Measurements from ENCODE around the gene PRELID1. TPM values are rescaled to one million over a fixed set of nuclear protein-coding genes. Genes with fewer than 3 reads are reported as not detected.

PRELID1 gene
- total RNA-seq, 2 donors from 2014 or later, result 63.3 to 91.8 TPM

- WGBS, 2 donors, result 84 to 91% methylated on average over 1 of the region's 1 CpG
- no peaks in the 10 kb centered on the region for H3K9me3 ChIP-seq
- peaks cover 11 to 12% of the 10 kb centered on the region in 2 donors for H3K36me3 ChIP-seq (replicated peaks in 1 of 2; ENCODE audit: insufficient read depth in 1 of 2, low read depth in 2 of 2)
- no peak for ATAC-seq
- TF ChIP-seq POLR2A (IDR thresholded peaks at IDR 0.05) (no peak), CTCF (IDR thresholded peaks at IDR 0.05) (no peak)
- H3K4me1 ChIP-seq, result peaks cover 12% of the 10 kb centered on the region
- H3K4me3 ChIP-seq, result no peak overlapping the region
- no peaks in the 10 kb centered on the region for H3K27me3 ChIP-seq
- intact Hi-C loops (cut with DNase I), result no loop called here
- no peak for DNase-seq
- no peak overlapping the region for H3K27ac ChIP-seq
Observed at GRCh38 chr5:177264178-177264577, 39.4 kb upstream of the PRELID1 start.

GRCh38 chr5:177265395-177265794 lies 38.2 kb upstream of the PRELID1 start:
- DNase-seq (no peak), ATAC-seq (no peak)
- no peak overlapping the region for H3K4me3 ChIP-seq
- H3K9me3 ChIP-seq, result no peaks in the 10 kb centered on the region
- intact Hi-C loops (cut with DNase I), result no loop called here
- peaks cover 24% of the 10 kb centered on the region for H3K4me1 ChIP-seq
- TF ChIP-seq CTCF (IDR thresholded peaks at IDR 0.05), result no peak
- no peak for TF ChIP-seq POLR2A (IDR thresholded peaks at IDR 0.05)
- H3K36me3 ChIP-seq (replicated peaks in 1 of 2; ENCODE audit: insufficient read depth in 1 of 2, low read depth in 2 of 2), result peaks cover 6 to 11% of the 10 kb centered on the region in 2 donors
- no peaks in the 10 kb centered on the region for H3K27me3 ChIP-seq
- WGBS, 2 donors, result 86 to 95% methylated on average over 7 to 16 of the region's 16 CpGs
- H3K27ac ChIP-seq, result no peak overlapping the region

GRCh38 chr5:177269232-177269895 lies 34.2 kb upstream of the PRELID1 start:
- no peaks in the 10 kb centered on the region for H3K27me3 ChIP-seq
- peaks cover 7 to 11% of the 10 kb centered on the region in 2 donors for H3K36me3 ChIP-seq (replicated peaks in 1 of 2; ENCODE audit: insufficient read depth in 1 of 2, low read depth in 2 of 2)
- no peak overlapping the region for H3K4me3 ChIP-seq
- 40 to 48% methylated on average over 7 of the region's 7 CpGs for WGBS, 2 donors
- DNase-seq (peak; percentile 51 to 83 (median 62)), ATAC-seq (peak; percentile 81)
- H3K9me3 ChIP-seq, result no peaks in the 10 kb centered on the region
- H3K4me1 ChIP-seq, result peaks cover 31% of the 10 kb centered on the region
- intact Hi-C loops (cut with DNase I), result no loop called here
- H3K27ac ChIP-seq, result peak overlapping the region; percentile 20 to 77 (median 70)
- TF ChIP-seq CTCF (IDR thresholded peaks at IDR 0.05), result no peak
- peak in 1 of 3 donors; percentile 7 for TF ChIP-seq POLR2A (IDR thresholded peaks at IDR 0.05)

GRCh38 chr5:177269976-177270375 lies 33.6 kb upstream of the PRELID1 start:
- Histone ChIP-seq H3K9me3 (no peaks in the 10 kb centered on the region), H3K4me1 (peaks cover 31% of the 10 kb centered on the region), H3K27ac (peak overlapping the region; percentile 20 to 77 (median 70)), H3K36me3 (replicated peaks in 1 of 2; ENCODE audit: insufficient read depth in 1 of 2, low read depth in 2 of 2) (peaks cover 10 to 11% of the 10 kb centered on the region in 2 donors), H3K4me3 (no peak overlapping the region), H3K27me3 (no peaks in the 10 kb centered on the region)
- ATAC-seq, result no peak
- TF ChIP-seq CTCF (IDR thresholded peaks at IDR 0.05) (no peak), POLR2A (IDR thresholded peaks at IDR 0.05) (no peak)
- no peak for DNase-seq
- WGBS, 2 donors, result 74 to 85% methylated on average over 3 of the region's 3 CpGs
- intact Hi-C loops (cut with DNase I), result no loop called here

- ATAC-seq (no peak), DNase-seq (no peak)
- H3K9me3 ChIP-seq, result no peaks in the 10 kb centered on the region
- H3K36me3 ChIP-seq (replicated peaks in 1 of 2; ENCODE audit: insufficient read depth in 1 of 2, low read depth in 2 of 2), result peaks cover 7 to 9% of the 10 kb centered on the region in 2 donors
- no peak overlapping the region for H3K4me3 ChIP-seq
- H3K4me1 ChIP-seq, result peaks cover 31% of the 10 kb centered on the region
- H3K27me3 ChIP-seq, result no peaks in the 10 kb centered on the region
- TF ChIP-seq CTCF (IDR thresholded peaks at IDR 0.05), result no peak
- peak overlapping the region in 2 of 4 donors; percentile 69 to 77 for H3K27ac ChIP-seq
- intact Hi-C loops (cut with DNase I), result no loop called here
- 51 to 64% methylated on average over 3 of the region's 3 CpGs for WGBS, 2 donors
Observed at GRCh38 chr5:177270653-177271052, 32.9 kb upstream of the PRELID1 start.
